Adrenal gland (tissue), 12 donors: ENCODE measurements around the gene CD300E. TPM values are rescaled to one million over a fixed set of nuclear protein-coding genes. Genes with fewer than 3 reads are reported as not detected.

ENCODE experiments used
- DNase-seq, 7 donors: peaks; one replicate each; pipeline ENCODE4 v3.0.0-alpha.2; 2019 to 2020
- H3K27ac ChIP-seq, 5 donors: fragments of 200-600 bp; sonication (generic) in 4 of 5; 1 replicate in 3 of 5; 2 replicates in 2 of 5; pipeline versions ENCODE4 v1.5.1 to v1.8.0; 2016 to 2020; ENCODE audit warnings: mild to moderate bottlenecking in 1 of 5
- H3K27me3 ChIP-seq: fragments of 200-600 bp; 2 replicates; pipeline ENCODE4 v1.8.0; 2021
- H3K36me3 ChIP-seq, 2 donors: fragments of 200-600 bp; replicated peaks in 1 of 2; 1 replicate in 1 of 2; 2 replicates in 1 of 2; pipeline versions ENCODE4 v1.5.1 to v1.8.0; 2018 to 2022
- H3K4me1 ChIP-seq, 2 donors: fragments of 200-600 bp; replicated peaks in 1 of 2; 1 replicate in 1 of 2; 2 replicates in 1 of 2; pipeline versions ENCODE4 v1.5.1 to v1.8.0; 2018 to 2021
- H3K4me3 ChIP-seq, 4 donors: fragments of 200-600 bp; sonication (generic) in 3 of 4; one replicate each; pipeline ENCODE4 v1.5.1; 2016 to 2018
- H3K9me3 ChIP-seq, 3 donors: fragments of 200-600 bp; sonication (generic) in 1 of 3; replicated peaks in 1 of 3; 1 replicate in 2 of 3; 2 replicates in 1 of 3; pipeline versions ENCODE4 v1.5.1 to v1.8.0; 2016 to 2021
- CTCF ChIP-seq, 6 experiments: fragments of 450-650 bp in 4 of 6; fragments of 200-600 bp in 2 of 6; sonication (generic) in 1 of 6; IDR thresholded peaks; 1 replicate in 5 of 6; 2 replicates in 1 of 6; pipeline versions ENCODE4 v1.5.1 to v1.8.0; 2016 to 2021; ENCODE audit warnings: antibody characterized with exemption in 6 of 6, mild to moderate bottlenecking in 2 of 6, moderate library complexity in 1 of 6
- POLR2A ChIP-seq, 2 donors: fragments of 450-650 bp; IDR thresholded peaks; one replicate each; pipeline ENCODE4 v1.6.1; 2017; ENCODE audit warnings: antibody characterized with exemption in 2 of 2, mild to moderate bottlenecking in 2 of 2, moderate library complexity in 1 of 2
- WGBS, 4 donors: extraction: QIAGEN DNeasy Blood & Tissue Kit in 2 of 4; methylation state at CpG; one replicate each; pipeline versions ENCODE4 v1.1.5 to v1.1.7; 2013 to 2017; 5-methylcytosine and 5-hydroxymethylcytosine counted together
- intact Hi-C, 2 donors: fragments of 100-400 bp; cut with DNase I; formaldehyde crosslinking; loops; one replicate each; pipeline versions ENCODE4 v1.14.1 to v1.15.0; 2022 to 2023
- polyA plus RNA-seq, 3 donors: library from polyadenylated mRNA; stranded (reverse); fragments of 200-250 nt in 2 of 3; fragments of 350-450 nt in 1 of 3; fragmentation: Illumina TruSeq in 1 of 3; extraction: RNeasy Lipid Tissue Mini Kit (QIAGEN cat#74804) in 1 of 3; gene quantifications; one replicate each; pipeline ENCODE4 v1.2.3, GENCODE V29; 2013 to 2014
- total RNA-seq, 9 donors: library from RNA; depleted of rRNA in 4 of 9; stranded (reverse); fragments of >200 nt in 4 of 9; fragments of 120-200 nt in 1 of 9; fragmentation: NEBNext Ultra II Directional in 1 of 9; extraction: Animal tissue kit (Norgen Biotek cat#: 25700) in 1 of 9; gene quantifications; one replicate each; pipeline versions ENCODE4 v1.1.0 to v1.2.4, GENCODE V29; 2013 to 2023
- donor health status: healthy with polysubstance abuse.
- donor health status: Bipolar disorder and iron deficiency.
- donor health status: DM: yes; HTN: yes; CAD: no.
- donor health status: DM: no; HTN: no; CAD: no.
- donor health status: DM: no; HTN: no; CAD: no.
- donor health status: DM: yes; HTN: yes; CAD: no.

CD300E gene
- total and polyA plus RNA-seq, 12 donors, result 0.06 to 2.4 (median 0.57) TPM; not detected in 1

- no peaks in the 10 kb centered on the region for H3K27me3 ChIP-seq
- DNase-seq, result peak in 1 of 7 donors; percentile 15
- no peaks in the 10 kb centered on the region for H3K9me3 ChIP-seq
- intact Hi-C loops, result no loop called here
- H3K36me3 ChIP-seq, result no peaks in the 10 kb centered on the region
- H3K27ac ChIP-seq, result no peak within 1 kb of the TSS
- WGBS, 4 donors, result 40 to 67% (median 64%) methylated on average over 1 to 2 of the region's 2 CpGs
- TF ChIP-seq CTCF (IDR thresholded peaks at IDR 0.05), result no peak
- H3K4me1 ChIP-seq, result peaks cover 0 to 3% of the 10 kb centered on the region in 2 donors
- no peak within 1 kb of the TSS for H3K4me3 ChIP-seq
Measured at GRCh38 chr17:74567397-74567796, 56.1 kb downstream of the CD300E start, which contains the start of gene CD300H. TSS of gene CD300H (minus strand) at chr17:74567509.

GRCh38 chr17:74566132-74566753 is 57.3 kb downstream of the CD300E start:
- Histone ChIP-seq H3K27me3 (no peaks in the 10 kb centered on the region), H3K4me1 (peaks cover 0 to 3% of the 10 kb centered on the region in 2 donors), H3K27ac (no peak overlapping the region), H3K9me3 (no peaks in the 10 kb centered on the region), H3K36me3 (no peaks in the 10 kb centered on the region), H3K4me3 (no peak overlapping the region)
- DNase-seq, result peak in 6 of 7 donors; percentile 28 to 58 (median 37)
- TF ChIP-seq POLR2A (IDR thresholded peaks at IDR 0.05) (no peak), CTCF (IDR thresholded peaks at IDR 0.05) (peak; percentile 21 to 47 (median 35))
- intact Hi-C loops, result no loop called here
- 30 to 34% (median 33%) methylated on average over 4 to 9 of the region's 9 CpGs for WGBS, 4 donors

- no peak for DNase-seq
- H3K9me3 ChIP-seq, result no peaks in the 10 kb centered on the region
- no peak overlapping the region for H3K4me3 ChIP-seq
- H3K27ac ChIP-seq, result no peak overlapping the region
- intact Hi-C loops, result no loop called here
- 43 to 59% (median 54%) methylated on average over 5 of the region's 5 CpGs for WGBS, 4 donors
- TF ChIP-seq POLR2A (IDR thresholded peaks at IDR 0.05), result no peak
- no peak for TF ChIP-seq CTCF (IDR thresholded peaks at IDR 0.05)
- no peaks in the 10 kb centered on the region for H3K27me3 ChIP-seq
- H3K4me1 ChIP-seq, result peaks cover 0 to 3% of the 10 kb centered on the region in 2 donors
- no peaks in the 10 kb centered on the region for H3K36me3 ChIP-seq
Measured at GRCh38 chr17:74565126-74565525, 58.4 kb downstream of the CD300E start.

GRCh38 chr17:74563358-74563757 is 60.2 kb downstream of the CD300E start:
- no peaks in the 10 kb centered on the region for H3K9me3 ChIP-seq
- no peak for DNase-seq
- no peaks in the 10 kb centered on the region for H3K27me3 ChIP-seq
- no peak overlapping the region for H3K27ac ChIP-seq
- WGBS, 4 donors, result 86 to 94% (median 92%) methylated on average over 1 of the region's 1 CpG
- H3K36me3 ChIP-seq, result no peaks in the 10 kb centered on the region
- no peak overlapping the region for H3K4me3 ChIP-seq
- TF ChIP-seq POLR2A (IDR thresholded peaks at IDR 0.05), result no peak
- TF ChIP-seq CTCF (IDR thresholded peaks at IDR 0.05), result no peak
- no peaks in the 10 kb centered on the region for H3K4me1 ChIP-seq
- intact Hi-C loops, result no loop called here
